ENCODE measurements around the gene HS6ST3.
A peak's percentile ranks its signal among the peaks of the same experiment; 100 is the strongest.
"Not testable (repeated sequence)": the region's sequence is repeated elsewhere in the genome, so short reads cannot be mapped to it uniquely, and the experiment has no call there.

Gene HS6ST3

DNA sequence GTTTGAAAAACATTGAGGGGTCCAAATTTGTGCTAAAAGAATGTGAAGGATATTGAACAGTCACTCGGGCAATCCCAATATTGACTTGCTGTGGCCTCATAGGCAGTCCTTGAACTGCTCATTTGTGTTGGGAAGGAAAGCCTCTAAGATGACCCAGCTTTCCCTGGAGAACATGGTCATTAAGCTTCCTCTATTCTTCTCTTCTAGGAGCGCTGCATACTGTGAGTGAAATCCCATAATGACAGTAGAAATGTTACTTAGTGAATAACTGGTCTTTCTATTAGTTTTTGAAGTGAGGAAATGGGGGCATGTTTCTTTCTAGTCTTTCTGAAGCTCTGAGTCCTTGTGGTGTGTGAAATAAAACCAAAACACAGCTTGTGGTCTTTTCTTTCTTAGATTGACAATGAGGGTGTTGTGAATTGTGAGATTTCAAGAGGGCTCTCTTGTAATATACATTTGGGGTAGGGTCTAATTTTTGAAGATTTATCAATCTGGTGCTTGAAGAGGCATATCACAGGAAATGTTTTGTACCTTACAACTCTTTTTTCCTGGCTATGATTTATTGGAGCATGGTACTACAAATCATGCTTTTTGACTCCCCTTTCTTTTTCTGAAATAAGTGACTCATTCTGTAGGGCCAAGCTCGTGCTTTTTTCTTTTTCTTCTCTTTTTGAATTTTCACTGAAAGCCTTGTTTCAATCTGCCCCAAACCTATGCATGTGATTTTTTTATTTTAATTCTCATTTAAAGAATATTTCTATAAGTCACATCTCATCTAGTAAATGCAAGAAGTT is 653.6 kb downstream of the HS6ST3 start:
- no peak for DNase-seq

DNA sequence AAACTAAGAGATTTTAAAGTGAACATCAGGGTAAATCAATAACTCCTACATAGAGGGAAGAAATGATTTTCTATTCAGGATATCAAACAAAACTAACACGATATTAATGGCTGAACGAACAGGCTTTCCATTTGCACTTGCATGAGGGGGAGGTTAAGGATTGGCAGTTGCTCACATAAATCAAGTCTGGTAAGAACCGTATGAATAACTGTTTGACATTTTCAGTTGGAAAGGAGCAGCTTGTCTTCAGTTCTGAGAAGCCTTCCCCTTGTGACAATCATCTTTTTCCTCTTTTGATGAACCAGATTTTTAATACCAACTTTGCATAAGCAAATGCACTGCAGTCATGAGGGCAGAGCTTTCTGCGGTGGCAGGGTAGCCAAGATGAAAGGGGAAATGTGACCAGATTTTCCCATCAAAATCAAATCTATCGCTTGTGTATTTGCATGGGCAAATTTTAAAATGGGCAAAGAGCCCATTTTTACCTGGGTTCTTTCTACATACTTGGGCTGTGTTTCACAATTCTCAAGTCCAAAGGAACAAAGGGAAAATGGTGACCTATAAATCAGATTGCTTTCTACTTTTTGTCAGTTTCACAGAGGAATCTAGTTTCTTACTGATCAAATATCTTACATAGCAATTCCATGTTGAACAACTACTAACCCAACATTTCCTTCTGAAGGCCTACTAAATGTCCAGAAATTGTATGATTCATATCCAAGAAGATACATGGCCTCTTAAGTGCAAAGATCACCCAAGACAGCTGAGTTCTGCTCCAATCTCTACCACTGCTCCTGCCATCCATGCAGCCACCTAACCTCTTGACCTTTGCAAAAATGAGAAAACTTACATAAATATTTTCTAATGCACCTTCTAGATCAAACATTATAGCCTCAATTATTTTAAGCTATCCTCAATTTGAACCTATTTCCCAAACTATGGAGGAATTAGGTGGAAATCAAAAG is 654.7 kb downstream of the HS6ST3 start:
- no peak for DNase-seq

DNA sequence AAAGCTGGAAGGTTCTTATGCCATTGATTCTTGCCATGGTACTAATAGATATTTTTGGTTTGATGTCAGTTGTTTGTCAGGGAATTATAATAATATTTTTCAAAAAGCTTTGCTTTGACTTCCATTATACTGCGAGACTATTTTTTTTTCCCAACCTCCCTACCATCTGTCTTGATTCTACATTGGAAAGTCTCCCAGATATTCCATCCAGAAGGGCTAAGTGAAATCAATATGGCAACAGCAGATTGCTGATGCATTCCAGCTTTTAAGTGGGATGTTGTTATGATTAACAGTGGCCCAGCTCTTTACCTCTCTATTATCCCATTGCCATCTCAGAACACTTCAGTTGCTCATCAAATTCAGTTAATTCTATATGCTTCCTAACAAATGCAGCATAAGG is 657.0 kb downstream of the HS6ST3 start:
- DNase-seq: no peak

DNA sequence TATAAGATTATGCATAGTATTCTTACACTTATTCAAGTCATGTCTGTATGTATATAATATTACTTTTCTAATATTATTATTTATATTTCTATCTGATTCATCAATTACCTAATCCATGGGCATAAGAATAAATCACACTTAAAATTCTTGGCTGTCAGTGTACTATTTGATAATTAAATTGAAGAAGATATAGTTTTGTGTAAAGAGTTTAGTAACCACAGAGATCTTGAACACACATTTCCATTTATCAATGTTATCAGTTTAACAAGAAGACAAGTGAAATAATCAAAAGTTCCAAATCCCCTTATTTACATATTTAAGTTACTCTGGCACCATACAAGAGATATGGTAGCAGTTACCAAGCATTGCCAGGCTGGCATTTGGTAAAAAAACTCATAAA is 659.9 kb downstream of the HS6ST3 start:
- DNase-seq: no peak

DNA sequence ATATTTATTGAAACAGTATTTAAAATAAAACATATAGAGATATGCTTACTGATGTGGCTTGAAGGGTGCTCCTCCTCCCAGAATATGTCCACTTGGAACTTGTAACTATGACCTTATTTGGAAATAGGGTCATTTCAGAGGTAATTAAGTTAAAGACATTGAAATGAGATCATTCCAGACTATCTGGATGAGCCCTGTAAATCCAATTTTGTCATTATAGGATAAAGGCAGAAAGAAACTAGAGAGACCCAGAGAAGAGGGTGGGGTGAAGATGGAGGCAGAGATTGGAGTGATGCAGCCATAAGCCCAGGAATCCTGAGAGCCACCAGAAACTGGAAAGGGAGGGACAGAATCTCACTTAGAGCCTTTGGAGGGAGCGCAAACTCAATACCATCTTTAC is 661.2 kb downstream of the HS6ST3 start:
- DNase-seq: no peak

DNA sequence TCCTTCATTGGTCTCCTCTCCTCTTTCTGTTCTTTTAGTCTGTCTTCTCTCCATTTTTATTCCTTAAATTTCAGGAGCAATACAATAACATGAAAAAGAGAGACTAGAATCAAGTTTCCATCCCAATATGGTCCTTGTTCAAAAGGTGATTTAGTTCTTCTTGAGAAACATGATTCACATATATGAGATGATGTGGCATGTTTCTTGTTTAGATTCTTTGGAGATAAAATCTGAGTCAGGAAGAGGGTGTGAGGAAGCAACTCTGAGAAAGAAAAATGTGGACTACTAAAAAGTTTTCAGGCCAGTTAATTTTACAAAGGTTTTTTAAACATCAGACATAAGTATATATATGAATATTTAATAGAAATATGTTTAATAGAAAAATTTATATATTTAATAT is 673.0 kb downstream of the HS6ST3 start:
- DNase-seq: no peak

DNA sequence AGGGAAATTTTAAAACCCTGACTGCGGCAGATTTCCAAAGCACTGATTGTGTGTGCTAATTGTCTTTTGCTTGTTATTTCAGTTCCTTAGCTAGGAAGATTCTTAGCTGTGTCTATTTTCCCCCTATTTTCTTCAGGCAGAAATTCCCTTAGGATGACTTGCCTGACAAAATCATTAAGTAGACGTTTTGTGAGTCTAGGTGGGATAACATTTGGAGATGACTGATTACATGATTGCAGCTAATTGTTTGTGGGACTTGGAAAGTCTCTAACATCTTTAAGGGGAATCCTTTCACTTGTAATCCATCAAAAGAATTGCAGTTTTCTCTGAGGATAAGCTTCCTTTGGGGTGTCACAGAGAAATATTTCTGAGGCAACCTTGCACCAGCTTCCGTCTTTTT is 676.4 kb downstream of the HS6ST3 start:
- no peak for DNase-seq

DNA sequence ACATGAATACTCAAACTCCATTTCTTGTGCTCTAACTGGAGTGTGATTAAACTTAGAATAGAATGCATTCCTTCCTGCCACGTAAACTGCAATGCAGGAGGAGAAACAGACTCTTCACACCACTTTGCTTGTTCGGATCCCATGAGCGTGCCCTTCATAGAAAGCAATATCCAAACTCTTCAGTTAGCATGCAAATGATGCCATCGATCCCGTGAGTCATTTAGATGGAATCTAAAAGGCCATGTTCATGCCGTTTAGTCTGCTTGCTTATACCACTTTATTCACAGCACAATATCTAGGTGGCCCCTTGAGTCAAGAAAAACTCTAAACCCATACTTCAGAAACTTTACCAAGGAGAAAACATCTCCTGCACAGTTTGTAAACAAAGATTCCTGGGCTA is 678.6 kb downstream of the HS6ST3 start:
- DNase-seq: no peak

DNA sequence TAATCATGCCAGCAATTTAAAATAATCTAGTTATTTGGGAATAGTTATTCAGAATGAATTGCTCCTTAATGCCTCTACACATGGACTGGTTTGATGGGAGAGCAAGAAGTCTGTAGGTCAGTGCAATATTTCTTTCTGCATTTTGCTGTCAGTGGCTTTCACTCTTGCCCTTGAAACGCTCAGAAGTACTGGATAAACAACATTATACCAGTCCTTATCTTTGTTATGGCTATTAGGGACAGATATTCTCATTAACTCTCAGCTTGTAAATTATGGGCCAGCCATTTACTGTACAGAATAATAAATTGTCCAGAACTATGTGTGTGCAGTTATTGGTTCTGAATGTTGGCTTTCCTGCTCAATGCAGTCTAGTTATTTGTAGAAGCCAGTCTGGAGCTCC is 680.0 kb downstream of the HS6ST3 start:
- DNase-seq: no peak

DNA sequence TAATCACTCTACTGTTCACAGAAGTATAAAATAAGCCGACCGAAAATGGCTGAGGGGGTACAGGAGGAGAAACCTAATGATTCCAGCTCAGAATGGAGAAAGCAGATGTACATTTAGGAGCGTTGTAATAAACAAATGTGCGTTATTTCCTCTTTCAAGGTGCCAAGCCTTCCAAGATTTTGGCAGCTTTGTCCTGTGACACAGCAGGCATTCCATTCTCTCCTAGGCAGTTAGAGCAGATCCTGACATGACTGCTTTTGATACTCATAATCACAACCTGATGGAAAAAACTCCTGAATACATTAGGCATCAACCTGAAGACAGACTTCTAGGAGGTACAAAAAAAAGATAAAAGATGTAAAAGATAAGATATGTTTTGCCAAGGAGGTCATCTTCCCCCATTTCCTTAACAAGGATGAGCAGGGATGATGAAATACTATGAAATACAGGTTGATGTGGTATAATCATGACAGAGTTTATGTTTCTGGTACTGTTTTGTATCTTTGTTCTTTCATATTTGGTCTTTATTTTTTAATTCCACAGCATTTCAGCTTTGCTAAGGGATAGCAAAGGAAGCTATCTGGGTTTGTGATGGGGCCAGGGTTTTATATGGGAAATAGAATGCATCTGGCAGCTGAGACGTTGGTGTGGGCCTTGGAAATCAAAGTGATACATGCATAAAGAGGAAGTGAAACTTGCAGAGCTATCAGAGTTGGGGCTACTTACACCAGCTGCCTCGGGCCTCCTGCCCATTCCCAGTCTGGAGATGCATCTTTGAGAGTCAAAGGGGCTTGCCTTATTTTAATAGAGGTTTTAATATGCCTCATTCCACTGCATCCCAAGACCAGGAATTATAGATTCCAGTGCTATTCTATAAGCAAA is 681.8 kb downstream of the HS6ST3 start:
- DNase-seq: peak in 1 of 2 donors; percentile 3

DNA sequence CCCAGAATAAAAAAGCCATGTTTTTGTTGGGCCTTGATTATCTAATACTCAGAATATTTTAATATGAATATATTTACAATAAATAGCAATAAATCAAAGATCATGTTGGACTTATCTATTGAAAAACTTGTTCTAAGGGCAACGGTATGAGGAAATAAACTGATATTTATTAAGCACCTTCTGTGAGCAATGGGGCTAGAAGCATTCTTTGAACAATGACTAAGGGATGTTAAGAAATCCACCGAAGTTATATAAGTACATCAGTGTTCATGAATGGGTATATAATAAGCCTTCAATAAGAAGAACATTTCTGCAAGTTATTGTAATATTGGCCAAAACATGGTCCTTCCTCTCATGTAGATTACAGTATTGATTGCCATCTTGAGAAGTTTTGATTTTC is 682.5 kb downstream of the HS6ST3 start:
- no peak for DNase-seq

DNA sequence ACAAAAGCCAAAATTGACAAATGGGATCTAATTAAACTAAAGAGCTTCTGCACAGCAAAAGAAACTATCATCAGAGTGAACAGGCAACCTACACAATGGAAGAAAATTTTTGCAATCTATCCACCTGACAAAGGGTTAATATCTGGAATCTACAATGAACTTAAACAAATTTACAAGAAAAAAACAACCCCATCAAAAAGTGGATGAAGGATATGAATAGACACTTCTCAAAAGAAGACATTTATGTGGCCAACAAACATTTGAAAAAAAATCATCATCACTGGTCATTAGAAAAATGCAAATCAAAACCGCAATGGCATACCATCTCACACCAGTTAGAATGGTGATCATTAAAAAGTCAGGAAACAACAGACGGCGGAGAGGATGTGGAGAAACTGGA is 688.4 kb downstream of the HS6ST3 start:
- DNase-seq: not testable (repeated sequence)

DNA sequence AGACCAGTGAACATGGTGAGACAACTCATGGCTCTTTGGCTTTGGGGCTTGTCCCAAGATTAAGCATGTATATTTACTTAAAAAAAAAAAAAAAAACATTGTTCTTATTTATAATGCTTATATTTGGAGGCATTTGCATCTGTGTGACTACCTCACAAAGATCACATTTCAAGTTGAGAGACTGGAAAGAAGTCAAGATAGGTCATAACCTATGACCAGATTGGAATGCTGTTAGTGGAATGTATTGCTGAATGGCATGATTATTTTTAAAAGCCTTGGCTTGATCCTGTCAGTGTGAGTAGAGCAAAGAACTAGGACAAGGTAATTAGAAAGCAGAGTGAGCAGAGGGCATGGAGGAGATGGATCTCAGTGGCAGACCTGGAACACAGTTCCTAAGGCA is 689.8 kb downstream of the HS6ST3 start:
- no peak for DNase-seq

DNA sequence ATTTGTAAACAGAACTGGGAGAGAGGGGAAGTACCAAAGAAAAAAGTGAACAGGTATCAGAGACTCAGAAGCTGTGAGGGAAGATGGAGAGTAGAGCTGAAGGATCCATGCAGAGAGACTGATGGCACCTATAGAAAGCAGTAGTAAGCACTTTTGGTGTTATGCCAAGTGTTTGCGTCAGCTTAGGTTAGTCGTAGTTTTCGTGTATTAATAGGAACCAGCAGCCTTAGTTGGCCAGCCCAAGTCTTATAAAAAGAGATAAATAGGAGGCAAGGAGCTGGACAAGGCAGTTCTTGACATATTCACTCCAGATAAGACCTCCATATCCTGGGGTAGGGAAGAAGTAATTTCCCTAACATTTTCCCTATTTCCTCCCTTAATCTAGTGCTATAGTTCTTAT is 690.2 kb downstream of the HS6ST3 start:
- DNase-seq: no peak

DNA sequence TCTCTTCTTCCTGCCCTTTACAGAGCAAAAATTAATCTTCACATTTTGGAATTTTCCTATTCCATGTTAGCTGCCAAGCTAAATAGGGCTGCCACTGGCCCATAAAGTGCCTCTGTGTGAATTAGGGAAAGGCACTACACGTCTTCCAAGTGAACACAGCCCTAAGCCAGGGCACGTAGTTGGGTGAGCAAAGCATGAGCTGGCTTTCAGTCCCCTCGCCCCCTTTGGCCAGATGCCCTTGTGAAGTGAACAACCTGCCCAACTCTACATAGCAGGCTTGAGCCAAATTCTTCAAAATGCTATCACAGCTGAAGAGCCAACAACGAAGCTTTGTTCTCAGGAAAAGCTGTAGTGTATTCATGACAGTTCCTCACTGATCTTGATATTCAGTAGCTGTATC is 691.2 kb downstream of the HS6ST3 start:
- DNase-seq: no peak

DNA sequence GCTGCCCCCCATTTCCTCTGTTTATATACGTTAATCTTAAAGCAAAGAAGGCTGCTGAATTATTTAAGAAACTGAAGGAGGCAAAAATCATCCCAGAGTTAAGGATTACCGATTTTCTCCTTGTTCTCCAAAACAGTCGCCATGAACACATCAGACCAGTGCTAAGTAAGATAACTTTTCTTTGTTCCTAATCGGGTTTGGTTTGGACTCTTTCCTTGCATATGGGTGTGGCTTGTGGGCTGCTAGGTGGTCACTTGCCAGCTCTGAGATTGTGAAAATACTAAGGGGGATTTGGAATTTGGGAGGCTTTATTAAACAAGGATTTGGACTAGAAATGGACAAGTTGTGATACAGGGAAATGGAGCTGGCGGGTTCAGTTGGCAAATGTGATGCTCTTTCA is 692.3 kb downstream of the HS6ST3 start:
- no peak for DNase-seq

DNA sequence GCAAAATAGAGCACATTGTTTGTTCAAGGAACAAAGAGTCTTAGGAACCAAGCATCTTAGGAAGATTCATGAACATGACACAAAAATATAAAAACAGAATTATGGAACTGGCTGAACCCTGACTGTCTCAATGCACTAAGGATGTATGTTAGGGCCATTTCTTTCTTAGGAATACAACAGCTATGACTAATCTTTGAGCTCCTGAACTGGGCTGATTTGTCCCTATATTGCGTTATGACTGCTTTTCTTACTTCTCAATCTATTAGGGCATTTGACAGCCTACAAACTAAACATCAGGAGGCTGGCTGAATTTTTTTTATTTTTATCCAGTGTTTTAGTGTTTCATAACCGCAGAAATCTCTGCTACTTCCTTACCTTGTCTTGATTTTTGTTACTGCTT is 693.1 kb downstream of the HS6ST3 start:
- DNase-seq: no peak

DNA sequence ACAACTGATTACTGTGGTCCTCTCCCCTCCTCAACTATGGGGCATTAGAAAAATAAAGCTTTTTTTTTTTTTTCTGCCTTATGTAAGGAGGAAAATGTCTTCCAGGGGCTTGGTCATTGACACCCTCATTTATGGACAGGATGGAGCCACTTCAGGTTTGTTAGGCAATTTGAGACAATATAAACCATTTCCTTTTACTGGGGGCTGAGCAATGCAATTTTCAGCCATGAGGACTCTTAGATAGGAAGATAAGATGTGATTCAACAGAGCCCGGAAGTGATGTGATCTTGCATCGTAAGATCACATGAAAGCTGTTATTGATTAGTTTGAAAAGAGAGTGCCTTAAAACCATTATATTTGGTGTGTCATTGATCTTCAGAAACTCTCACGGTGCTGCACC is 693.6 kb downstream of the HS6ST3 start:
- DNase-seq: no peak

DNA sequence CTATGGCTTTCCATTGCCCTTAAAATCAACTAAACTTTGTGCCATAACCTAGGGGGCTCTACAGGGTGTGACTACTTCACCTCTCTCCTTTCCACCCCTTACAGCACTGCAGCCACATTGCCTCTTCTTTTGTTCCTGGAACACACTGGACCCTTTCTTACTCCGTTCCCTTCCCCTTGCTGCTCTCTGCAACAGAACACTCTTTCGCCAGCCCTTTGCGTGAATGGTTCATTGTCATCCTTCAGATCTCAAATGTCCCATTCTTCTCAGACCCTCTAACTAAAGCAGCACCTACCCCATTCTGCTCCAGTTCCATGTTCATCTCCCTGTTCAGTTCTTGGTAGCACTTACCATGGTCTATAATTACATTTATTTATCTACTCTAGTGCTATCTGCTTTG is 696.1 kb downstream of the HS6ST3 start:
- DNase-seq: no peak

DNA sequence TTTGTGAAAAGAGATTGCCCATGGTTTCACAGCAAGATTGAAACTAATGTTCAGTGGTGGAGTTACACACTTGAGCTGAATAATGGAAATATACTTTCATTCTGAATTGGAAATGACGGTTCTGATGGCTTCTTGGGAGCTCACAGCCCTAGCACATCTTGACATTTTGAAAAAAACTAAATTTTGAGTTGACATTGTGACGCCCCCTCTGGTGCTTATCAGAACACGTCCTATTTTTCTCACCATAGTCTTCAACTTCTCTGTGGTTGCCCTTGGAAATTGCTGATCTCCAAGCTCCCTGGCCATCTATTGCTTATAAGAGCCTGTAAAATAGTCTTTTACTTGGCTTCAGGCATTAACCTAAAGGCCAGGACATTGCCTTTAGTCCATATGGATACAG is 702.3 kb downstream of the HS6ST3 start:
- no peak for DNase-seq

DNA sequence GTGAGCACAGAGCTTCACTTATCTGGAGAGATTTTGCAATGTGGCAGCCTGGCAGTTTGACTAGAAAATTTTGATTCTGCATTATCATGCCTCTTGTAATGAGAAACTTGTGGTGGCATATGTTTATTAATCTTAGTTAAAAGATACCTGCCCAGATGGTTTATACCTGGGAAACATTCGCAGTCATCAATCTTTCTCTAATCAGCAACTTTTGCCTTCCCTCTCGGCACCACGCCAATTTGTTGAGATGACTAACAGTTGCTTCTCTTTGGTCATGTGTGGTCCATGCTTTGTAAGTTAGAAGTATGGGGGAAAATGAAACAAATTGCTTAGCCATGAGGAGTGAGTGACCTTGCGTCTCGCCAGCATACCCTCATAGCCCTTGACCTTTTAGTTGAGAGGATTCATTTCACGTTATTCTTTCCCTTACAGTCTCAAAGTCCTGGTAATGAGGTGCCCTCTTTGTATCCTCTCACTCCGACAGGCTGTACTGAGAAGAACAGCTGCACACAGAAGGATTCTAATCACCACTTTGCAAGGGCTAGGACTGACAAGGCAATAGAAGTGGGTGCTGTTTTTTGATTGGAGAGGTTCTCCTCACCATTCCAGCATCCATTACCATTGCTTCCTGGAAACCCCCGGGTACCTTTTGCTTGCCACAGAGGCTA is 703.0 kb downstream of the HS6ST3 start:
- DNase-seq: no peak

DNA sequence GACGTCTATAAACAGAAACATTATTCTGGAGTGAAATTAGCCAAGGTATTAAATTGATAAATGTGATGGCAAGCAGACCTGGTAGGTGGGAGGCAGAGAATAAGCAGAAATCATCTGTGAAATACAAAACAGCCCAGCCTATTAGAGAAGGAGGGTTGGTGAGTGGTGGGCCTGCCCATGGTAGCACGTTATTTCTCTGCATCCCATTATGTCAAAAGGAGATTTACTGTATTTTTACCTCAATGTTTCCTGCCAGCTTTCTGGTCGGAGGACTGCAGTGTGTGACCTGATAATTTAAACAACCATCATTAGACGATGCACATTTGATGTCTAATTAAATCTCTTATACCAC is 703.5 kb downstream of the HS6ST3 start:
- DNase-seq: no peak

All from inflammatory macrophage (primary cell).